Spleen (tissue), 7 donors: ENCODE results near the gene TM4SF18.

Experiments
- CTCF ChIP-seq, 11 experiments: fragments of 200-600 bp in 7 of 11; fragments of 450-650 bp in 4 of 11; sonication (generic) in 4 of 11; IDR thresholded peaks in 8 of 11; conservative IDR thresholded peaks in 3 of 11; 1 replicate in 7 of 11; 2 replicates in 4 of 11; pipeline versions ENCODE4 v1.4.0 to v1.8.0; 2016 to 2021; ENCODE audit warnings: antibody characterized with exemption in 11 of 11, inconsistent platforms in 4 of 11, mild to moderate bottlenecking in 1 of 11
- POLR2A ChIP-seq, 3 donors: fragments of 450-650 bp; IDR thresholded peaks; one replicate each; pipeline ENCODE4 v1.5.1; 2017; ENCODE audit warnings: antibody characterized with exemption in 3 of 3, mild to moderate bottlenecking in 1 of 3
- donor health status: DM: no; HTN: no; CAD: no; lungs with moderate emphysema.
- donor health status: DM: no; HTN: no; CAD: no.
- donor health status: DM: no; HTN: no; CAD: no.

GRCh38 chr3:149343951-149344350 lies 10.5 kb upstream of the TM4SF18 start:
- TF ChIP-seq CTCF (IDR thresholded peaks at IDR 0.05 in 8 of 11, conservative IDR thresholded peaks at IDR 0.05 in 3 of 11) (no peak), POLR2A (IDR thresholded peaks at IDR 0.05) (no peak)
